Stimulated activated CD4-positive, alpha-beta T cell treated with anti-CD3 and anti-CD28 coated beads, Interleukin-1b, Interleukin-23, amount 100 ng/mL, for 4 hours (primary cell): ENCODE measurements around the gene RSPRY1.

Source experiments
- DNase-seq, 2 donors: peaks; one replicate each; pipeline ENCODE4 v3.0.0-alpha.2; 2020; ENCODE audit warnings: low read depth in 2 of 2

The RSPRY1 gene

GRCh38 chr16:57185945-57186871 lies at the start of gene RSPRY1, which contains the start of gene PSME3IP1:
Gene RSPRY1 (plus strand): TSS chr16:57186329. CDS start chr16:57204659, 18,330 bp downstream.
Gene PSME3IP1 (minus strand): TSS chr16:57186039. CDS start chr16:57173854, 12,185 bp downstream.
- peak; percentile 87 to 98 for DNase-seq

GRCh38 chr16:57137043-57137442 lies 49.1 kb upstream of the RSPRY1 start:
- no peak for DNase-seq

GRCh38 chr16:57137566-57138273 lies 48.4 kb upstream of the RSPRY1 start:
- no peak for DNase-seq

- no peak for DNase-seq
Measured at GRCh38 chr16:57138281-57138935, 47.7 kb upstream of the RSPRY1 start.

- no peak for DNase-seq
Measured at GRCh38 chr16:57140931-57141668, 45.0 kb upstream of the RSPRY1 start.

- peak in 1 of 2 donors; percentile 32 for DNase-seq
Measured at GRCh38 chr16:57141822-57142631, 44.1 kb upstream of the RSPRY1 start.

- no peak for DNase-seq
Measured at GRCh38 chr16:57143149-57143921, 42.8 kb upstream of the RSPRY1 start.

- no peak for DNase-seq
Measured at GRCh38 chr16:57144027-57144426, 42.1 kb upstream of the RSPRY1 start.

- no peak for DNase-seq
Measured at GRCh38 chr16:57145046-57146021, 40.8 kb upstream of the RSPRY1 start.

GRCh38 chr16:57146040-57146647 lies 40.0 kb upstream of the RSPRY1 start:
- no peak for DNase-seq

- no peak for DNase-seq
Measured at GRCh38 chr16:57146735-57147134, 39.4 kb upstream of the RSPRY1 start.

- DNase-seq: no peak
Measured at GRCh38 chr16:57147381-57148221, 38.5 kb upstream of the RSPRY1 start.

- no peak for DNase-seq
Measured at GRCh38 chr16:57148481-57148880, 37.6 kb upstream of the RSPRY1 start.

GRCh38 chr16:57149391-57149790 lies 36.7 kb upstream of the RSPRY1 start:
- DNase-seq: no peak

GRCh38 chr16:57150682-57151330 lies 35.3 kb upstream of the RSPRY1 start:
- no peak for DNase-seq

- DNase-seq: no peak
Measured at GRCh38 chr16:57151369-57151768, 34.8 kb upstream of the RSPRY1 start.
